Lung (tissue), 12 donors: ENCODE data around the gene KLHL17. TPM values are rescaled to one million over a fixed set of nuclear protein-coding genes. Genes with fewer than 3 reads are reported as not detected.

Experiments used
- ATAC-seq: fragments of 200-7000 bp; cut with Tn5 transposase; one replicate; pipeline ENCODE4 v1.9.1; 2020; ENCODE audit warnings: moderate number of reproducible peaks; ENCODE audit not compliant: insufficient read depth, low FRiP score
- DNase-seq, 3 donors: peaks; one replicate each; pipeline ENCODE4 v3.0.0-alpha.2; 2013 to 2017
- H3K27ac ChIP-seq, 2 donors: one replicate each; pipeline ENCODE4 v1.5.1; 2013; ENCODE audit warnings: mild to moderate bottlenecking in 2 of 2, moderate library complexity in 2 of 2, control low read depth in 1 of 2, inconsistent platforms in 1 of 2, low read depth in 1 of 2, low read length in 1 of 2
- H3K27me3 ChIP-seq, 3 donors: one replicate each; pipeline ENCODE4 v1.5.1; 2013; ENCODE audit warnings: low read length in 2 of 3; ENCODE audit not compliant: control insufficient read depth in 3 of 3, insufficient read depth in 3 of 3
- H3K36me3 ChIP-seq, 4 donors: one replicate each; pipeline ENCODE4 v1.5.1; 2013; ENCODE audit warnings: low read length in 4 of 4, mild to moderate bottlenecking in 1 of 4, moderate library complexity in 1 of 4; ENCODE audit not compliant: control insufficient read depth in 4 of 4, insufficient read depth in 4 of 4
- H3K4me1 ChIP-seq, 5 donors: one replicate each; pipeline ENCODE4 v1.5.1; 2013; ENCODE audit warnings: low read length in 5 of 5, mild to moderate bottlenecking in 2 of 5, moderate library complexity in 1 of 5; ENCODE audit not compliant: control insufficient read depth in 5 of 5, insufficient read depth in 5 of 5
- H3K4me3 ChIP-seq: one replicate; pipeline ENCODE4 v1.5.1; 2013; ENCODE audit warnings: mild to moderate bottlenecking, control low read depth, moderate library complexity
- H3K9ac ChIP-seq, 2 donors: one replicate each; pipeline ENCODE4 v1.5.1; 2013; ENCODE audit warnings: low read length in 2 of 2, control low read depth in 1 of 2; ENCODE audit not compliant: insufficient read depth in 1 of 2
- H3K9me3 ChIP-seq, 4 donors: one replicate each; pipeline ENCODE4 v1.5.1; 2013; ENCODE audit warnings: low read length in 3 of 4, mild to moderate bottlenecking in 1 of 4, moderate library complexity in 1 of 4; ENCODE audit not compliant: control insufficient read depth in 4 of 4, insufficient read depth in 3 of 4
- CTCF ChIP-seq: IDR thresholded peaks from 2 replicates; pipeline ENCODE4 v1.5.1; 2012; ENCODE audit warnings: mild to moderate bottlenecking; ENCODE audit errors: control extremely low read depth, extremely low read depth
- WGBS, 2 donors: extraction: QIAGEN DNeasy Blood & Tissue Kit; methylation state at CpG; one replicate each; pipeline ENCODE4 v1.1.7; 2013; 5-methylcytosine and 5-hydroxymethylcytosine counted together
- polyA plus RNA-seq, 2 donors: library from polyadenylated mRNA; stranded (reverse); fragments of 200-250 nt; gene quantifications; one replicate each; pipeline ENCODE4 v1.2.1, GENCODE V29; 2013
- total RNA-seq, 2 donors: library from RNA; depleted of rRNA in 1 of 2; stranded (reverse); fragments of >200 nt in 1 of 2; gene quantifications; one replicate each; pipeline ENCODE4 v1.2.1, GENCODE V29; 2014 to 2021
- donor health status: control.
- donor health status: control.
- donor health status: Bipolar disorder and iron deficiency.
- donor health status: healthy.
- donor health status: DM: yes; HTN: yes; CAD: no.

Gene KLHL17
- total and polyA plus RNA-seq, 4 donors: 10.0 to 15.2 (median 13.0) TPM

GRCh38 chr1:914891-915280, 45.5 kb upstream of the KLHL17 start:
- no peak for TF ChIP-seq CTCF
- WGBS, 2 donors: 73 to 74% methylated on average over 6 of the region's 6 CpGs
- Histone ChIP-seq H3K9ac (no peak overlapping the region), H3K27ac (no peak overlapping the region), H3K9me3 (no peaks in the 10 kb centered on the region), H3K4me3 (no peak overlapping the region), H3K27me3 (peaks cover 0 to 16% (median 0%) of the 10 kb centered on the region in 3 donors), H3K4me1 (peaks cover 0 to 73% (median 10%) of the 10 kb centered on the region in 5 donors), H3K36me3 (no peaks in the 10 kb centered on the region)
- DNase-seq (no peak), ATAC-seq (no peak)

GRCh38 chr1:915295-916172, 44.9 kb upstream of the KLHL17 start:
- TF ChIP-seq CTCF: no peak
- Histone ChIP-seq H3K4me1 (peaks cover 0 to 74% (median 16%) of the 10 kb centered on the region in 5 donors), H3K36me3 (no peaks in the 10 kb centered on the region), H3K9me3 (no peaks in the 10 kb centered on the region), H3K27ac (no peak overlapping the region), H3K4me3 (no peak overlapping the region), H3K9ac (no peak overlapping the region), H3K27me3 (peaks cover 0 to 16% (median 0%) of the 10 kb centered on the region in 3 donors)
- DNase-seq (peak in 1 of 3 donors; percentile 8), ATAC-seq (no peak)
- WGBS, 2 donors: 76 to 79% methylated on average over 28 of the region's 28 CpGs

- H3K27ac ChIP-seq: no peak overlapping the region
- peaks cover 0 to 15% (median 0%) of the 10 kb centered on the region in 3 donors for H3K27me3 ChIP-seq
- ATAC-seq (no peak), DNase-seq (peak; percentile 74 to 83 (median 79))
- H3K9ac ChIP-seq: no peak overlapping the region
- WGBS, 2 donors: 29% methylated on average over 31 of the region's 31 CpGs
- TF ChIP-seq CTCF: no peak
- no peak overlapping the region for H3K4me3 ChIP-seq
- H3K4me1 ChIP-seq: peaks cover 0 to 74% (median 21%) of the 10 kb centered on the region in 5 donors
- peaks cover 0 to 2% (median 0%) of the 10 kb centered on the region in 4 donors for H3K36me3 ChIP-seq
- H3K9me3 ChIP-seq: no peaks in the 10 kb centered on the region
Measured at GRCh38 chr1:916173-917075, 44.0 kb upstream of the KLHL17 start.
